PFSK-1 (cell line): ENCODE results near the gene SSTR1.

Experiments
- FOXP2 ChIP-seq: optimal IDR thresholded peaks from 2 replicates; pipeline ENCODE3; 2011; ENCODE audit warnings: borderline replicate concordance, control low read depth, inconsistent platforms; ENCODE audit not compliant: insufficient read depth; ENCODE audit errors: extremely low read length, extremely low read depth
- POLR2AphosphoS5 ChIP-seq: IDR thresholded peaks from 2 replicates; pipeline ENCODE4 v1.6.1; 2012; ENCODE audit warnings: low read depth, mild to moderate bottlenecking, control low read depth, low read length, moderate library complexity
- REST ChIP-seq, 2 experiments: IDR thresholded peaks; 2 replicates each; pipeline versions ENCODE4 v1.6.1 to v1.8.0; 2011 to 2012; ENCODE audit warnings: low read depth in 2 of 2, low read length in 2 of 2, control low read depth in 1 of 2, inconsistent platforms in 1 of 2, mild to moderate bottlenecking in 1 of 2, moderate library complexity in 1 of 2; ENCODE audit not compliant: insufficient read depth in 1 of 2
- SIN3A ChIP-seq: IDR thresholded peaks from 2 replicates; pipeline ENCODE4 v1.6.1; 2012; ENCODE audit warnings: mild to moderate bottlenecking, low read length, moderate library complexity, borderline replicate concordance; ENCODE audit not compliant: insufficient read depth
- TAF1 ChIP-seq: IDR thresholded peaks from 2 replicates; pipeline ENCODE4 v1.6.1; 2012; ENCODE audit warnings: low read length, control low read depth, borderline replicate concordance; ENCODE audit not compliant: insufficient read depth

GRCh38 chr14:38202444-38203191 is 5.1 kb upstream of the SSTR1 start:
- TF ChIP-seq REST (IDR thresholded peaks at IDR 0.05; ENCODE audit: insufficient read depth in 1 of 2, low read depth in 2 of 2, low read length in 2 of 2) (no peak), SIN3A (no peak), TAF1 (no peak), POLR2AphosphoS5 (no peak), FOXP2 (no peak)
